ENCODE data around the gene ARL13B. TPM values are rescaled to one million over a fixed set of nuclear protein-coding genes. Genes with fewer than 3 reads are reported as not detected.

Gene ARL13B
- total and polyA plus RNA-seq, 2 of the 8 experiments (the other 6 are each of a cell fraction or from before 2014, with no cell fraction given), result 1.5 to 12.7 TPM

GRCh38 chr3:94071713-94072284 lies 91.8 kb downstream of the ARL13B start (continued):
- TF ChIP-seq CHD7 (IDR thresholded peaks at IDR 0.05; ENCODE audit: insufficient replicate concordance, low read length) (no peak), SP1 (IDR thresholded peaks at IDR 0.05; ENCODE audit: low read depth, low read length) (no peak)
